H9 (cell line): ENCODE results near the gene ZNF385B. TPM values are rescaled to one million over a fixed set of nuclear protein-coding genes. Genes with fewer than 3 reads are reported as not detected.

Source experiments
- DNase-seq: peaks from one replicate; pipeline ENCODE4 v3.0.0-alpha.2; 2017
- H2AFZ ChIP-seq: one replicate; pipeline ENCODE4 v1.6.1; 2013; ENCODE audit warnings: mild to moderate bottlenecking, low read length, control low read depth, moderate library complexity
- H2AK5ac ChIP-seq: 2 replicates; pipeline ENCODE4 v1.6.1; 2013; ENCODE audit warnings: low read length, control low read depth, mixed read lengths; ENCODE audit not compliant: insufficient read length
- H2BK120ac ChIP-seq: one replicate; pipeline ENCODE4 v1.6.1; 2013; ENCODE audit warnings: low read depth, mild to moderate bottlenecking, low read length, control low read depth, inconsistent platforms; ENCODE audit not compliant: poor library complexity, severe bottlenecking
- H2BK12ac ChIP-seq: 2 replicates; pipeline ENCODE4 v1.6.1; 2013; ENCODE audit warnings: low read length, control low read depth, mixed read lengths, low read depth; ENCODE audit not compliant: insufficient read length
- H2BK15ac ChIP-seq: 2 replicates; pipeline ENCODE4 v1.6.1; 2013; ENCODE audit warnings: low read depth, low read length, control low read depth
- H2BK20ac ChIP-seq: one replicate; pipeline ENCODE4 v1.6.1; 2013; ENCODE audit warnings: low read depth, mild to moderate bottlenecking, low read length, control low read depth, inconsistent platforms; ENCODE audit not compliant: poor library complexity, severe bottlenecking
- H2BK5ac ChIP-seq: 2 replicates; pipeline ENCODE4 v1.6.1; 2013; ENCODE audit warnings: low read length, control low read depth, mixed read lengths; ENCODE audit not compliant: insufficient read length
- H3K14ac ChIP-seq: 2 replicates; pipeline ENCODE4 v1.6.1; 2013; ENCODE audit warnings: low read length, control low read depth; ENCODE audit not compliant: insufficient read depth
- H3K18ac ChIP-seq: 2 replicates; pipeline ENCODE4 v1.6.1; 2013; ENCODE audit warnings: low read depth, mild to moderate bottlenecking, mixed read lengths, low read length, control low read depth; ENCODE audit not compliant: insufficient read length
- H3K23ac ChIP-seq: 2 replicates; pipeline ENCODE4 v1.6.1; 2013; ENCODE audit warnings: low read length, control low read depth, mixed read lengths, low read depth; ENCODE audit not compliant: insufficient read length
- H3K23me2 ChIP-seq: 2 replicates; pipeline ENCODE4 v1.6.1; 2013; ENCODE audit warnings: low read depth, mild to moderate bottlenecking, mixed read lengths, low read length, control low read depth; ENCODE audit not compliant: insufficient read length, poor library complexity, severe bottlenecking
- H3K27ac ChIP-seq: 2 replicates; pipeline ENCODE4 v1.5.1; 2013; ENCODE audit warnings: low read length, control low read depth, mixed read lengths, low read depth; ENCODE audit not compliant: insufficient read length
- H3K27me3 ChIP-seq: 2 replicates; pipeline ENCODE4 v1.6.1; 2013; ENCODE audit warnings: low read length, control low read depth, inconsistent platforms; ENCODE audit not compliant: insufficient read depth
- H3K4ac ChIP-seq: 2 replicates; pipeline ENCODE4 v1.6.1; 2013; ENCODE audit warnings: low read depth, mild to moderate bottlenecking, control low read depth, inconsistent platforms, low read length, moderate library complexity
- H3K4me1 ChIP-seq: 2 replicates; pipeline ENCODE4 v1.6.1; 2013; ENCODE audit warnings: low read length, control low read depth, inconsistent platforms; ENCODE audit not compliant: insufficient read depth
- H3K4me2 ChIP-seq: 2 replicates; pipeline ENCODE4 v1.6.1; 2013; ENCODE audit warnings: low read length, control low read depth, mixed read lengths; ENCODE audit not compliant: insufficient read length, insufficient read depth
- H3K56ac ChIP-seq: 2 replicates; pipeline ENCODE4 v1.6.1; 2013; ENCODE audit warnings: low read depth, mild to moderate bottlenecking, mixed read lengths, low read length, control low read depth; ENCODE audit not compliant: insufficient read length
- H3K79me1 ChIP-seq: 2 replicates; pipeline ENCODE4 v1.6.1; 2013; ENCODE audit warnings: low read depth, mild to moderate bottlenecking, moderate library complexity, low read length, control low read depth, inconsistent platforms; ENCODE audit not compliant: insufficient read depth, poor library complexity, severe bottlenecking
- H3K79me2 ChIP-seq: 2 replicates; pipeline ENCODE4 v1.6.1; 2013; ENCODE audit warnings: low read length, control low read depth, inconsistent platforms; ENCODE audit not compliant: insufficient read depth
- H3K9ac ChIP-seq: 2 replicates; pipeline ENCODE4 v1.6.1; 2013; ENCODE audit warnings: low read length, control low read depth, mixed read lengths; ENCODE audit not compliant: insufficient read length; ENCODE audit errors: extremely low read depth
- H3K9me3 ChIP-seq: one replicate; pipeline ENCODE4 v1.6.1; 2013; ENCODE audit warnings: low read depth, low read length, inconsistent platforms; ENCODE audit not compliant: control insufficient read depth
- H3T11ph ChIP-seq: one replicate; pipeline ENCODE4 v1.6.1; 2013; ENCODE audit warnings: mild to moderate bottlenecking, low read length, control low read depth, inconsistent platforms
- H4K20me1 ChIP-seq: one replicate; pipeline ENCODE4 v1.6.1; 2013; ENCODE audit not compliant: control insufficient read depth, insufficient read length, insufficient read depth
- H4K5ac ChIP-seq: 2 replicates; pipeline ENCODE4 v1.6.1; 2013; ENCODE audit warnings: low read depth, mild to moderate bottlenecking, mixed read lengths, low read length, control low read depth; ENCODE audit not compliant: insufficient read length
- H4K8ac ChIP-seq: replicated peaks from 2 replicates; pipeline ENCODE4 v1.6.1; 2013; ENCODE audit warnings: low read length, control low read depth, mixed read lengths, low read depth; ENCODE audit not compliant: insufficient read length
- H4K91ac ChIP-seq: 2 replicates; pipeline ENCODE4 v1.6.1; 2013; ENCODE audit warnings: low read depth, mild to moderate bottlenecking, moderate library complexity, mixed read lengths, low read length, control low read depth; ENCODE audit not compliant: insufficient read length
- H3K27ac Mint-ChIP-seq, 3 experiments: 2 replicates in 2 of 3; 3 replicates in 1 of 3; pipeline ENCODE4 v1.8.0; 2020 to 2021; ENCODE audit warnings: mixed read lengths in 3 of 3, mild to moderate bottlenecking in 1 of 3, moderate library complexity in 1 of 3
- H3K27me3 Mint-ChIP-seq: 2 replicates; pipeline ENCODE4 v1.8.0; 2021; ENCODE audit warnings: low read depth, mild to moderate bottlenecking, moderate library complexity, mixed read lengths
- H3K36me3 Mint-ChIP-seq, 3 experiments: 2 replicates in 2 of 3; 3 replicates in 1 of 3; pipeline ENCODE4 v1.8.0; 2020 to 2021; ENCODE audit warnings: low read depth in 3 of 3, mixed read lengths in 3 of 3; ENCODE audit not compliant: insufficient read depth in 1 of 3
- H3K4me1 Mint-ChIP-seq, 2 experiments: 2 replicates each; pipeline ENCODE4 v1.8.0; 2020; ENCODE audit warnings: mixed read lengths in 2 of 2
- H3K4me3 Mint-ChIP-seq, 2 experiments: 2 replicates in 1 of 2; 3 replicates in 1 of 2; pipeline ENCODE4 v1.8.0; 2020 to 2021; ENCODE audit warnings: mild to moderate bottlenecking in 2 of 2, mixed read lengths in 2 of 2, moderate library complexity in 1 of 2
- H3K9me3 Mint-ChIP-seq, 2 experiments: 2 replicates in 1 of 2; 3 replicates in 1 of 2; pipeline ENCODE4 v1.8.0; 2020; ENCODE audit warnings: mild to moderate bottlenecking in 2 of 2, mixed read lengths in 2 of 2, moderate library complexity in 1 of 2
- WGBS: extraction: QIAGEN DNeasy Blood & Tissue Kit; methylation state at CpG from one replicate; pipeline ENCODE4 v1.1.7; 2013; ENCODE audit warnings: missing lambda C conversion rate, low lambda C conversion rate, mixed read lengths; ENCODE audit not compliant: insufficient read length; ENCODE audit errors: extremely low coverage; 5-methylcytosine and 5-hydroxymethylcytosine counted together
- total RNA-seq: library from RNA; stranded (reverse); gene quantifications from 2 replicates; pipeline ENCODE4 v1.2.1, GENCODE V29; 2021
- TF ChIP-seq, protein P1 (sequence below): fragments of 200-600 bp; sonication (generic); conservative IDR thresholded peaks from 3 replicates; pipeline ENCODE4 v1.8.0; 2021; ENCODE audit warnings: antibody characterized with exemption, mild to moderate bottlenecking

Gene ZNF385B
- total RNA-seq, 1 experiment from 2014 or later: 2.1 TPM

DNA sequence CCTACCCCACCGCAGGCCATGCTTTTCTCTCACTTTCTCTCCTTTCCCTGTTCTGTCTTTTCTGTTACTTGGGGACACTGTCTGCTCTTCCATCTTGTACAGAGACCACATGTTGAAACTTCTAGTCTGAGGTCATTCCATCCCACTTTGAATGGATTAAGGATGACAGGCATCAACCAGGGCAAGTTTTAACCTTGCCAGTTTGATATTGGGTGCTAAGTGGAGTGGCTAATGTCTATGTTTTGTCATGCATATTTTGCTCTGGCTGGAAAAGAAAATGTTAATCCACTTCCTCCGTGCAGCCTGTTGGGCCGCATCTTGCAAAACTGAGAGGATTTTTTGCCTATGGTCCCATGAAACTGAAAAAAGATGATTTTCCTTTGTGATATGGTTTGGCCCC is 391.3 kb downstream of the ZNF385B start:
- Histone ChIP-seq H3K27ac (no peak overlapping the region), H3K9ac (no peak overlapping the region), H3K23ac (no peak overlapping the region), H3K56ac (no peak overlapping the region), H3K27me3 (no peaks in the 10 kb centered on the region), H2BK5ac (no peak overlapping the region), H3K79me1 (no peaks in the 10 kb centered on the region), H4K91ac (no peak overlapping the region), H4K20me1 (no peaks in the 10 kb centered on the region), H2BK12ac (no peak overlapping the region), H3K4ac (no peak overlapping the region), H3K9me3 (no peaks in the 10 kb centered on the region), H4K5ac (no peak overlapping the region), H4K8ac (no peak overlapping the region), H3K4me1 (peaks cover 12% of the 10 kb centered on the region; the same call in 1 of the 2 replicates), H3K14ac (no peak overlapping the region), H2BK15ac (no peak overlapping the region), H2AFZ (no peak overlapping the region), H3K23me2 (no peaks in the 10 kb centered on the region), H2BK120ac (no peak overlapping the region), H3T11ph (no peak overlapping the region), H2BK20ac (no peak overlapping the region), H3K79me2 (no peaks in the 10 kb centered on the region), H3K4me2 (no peak overlapping the region), H3K18ac (no peak overlapping the region), H2AK5ac (no peak overlapping the region)
- peak overlapping the region in 2 of 3 experiments; percentile 19 to 32; a peak in 3 of 7 replicates for H3K27ac Mint-ChIP-seq
- H3K27me3 Mint-ChIP-seq: no peaks in the 10 kb centered on the region
- no peak overlapping the region; a peak in 1 of 5 replicates for H3K4me3 Mint-ChIP-seq
- H3K9me3 Mint-ChIP-seq: peaks cover 0 to under 1% of the 10 kb centered on the region in 2 experiments; a peak in 2 of 5 replicates
- peaks cover 10 to 11% of the 10 kb centered on the region in 2 experiments for H3K4me1 Mint-ChIP-seq
- peaks cover 0 to 2% (median 0%) of the 10 kb centered on the region in 3 experiments; a peak in 2 of 7 replicates for H3K36me3 Mint-ChIP-seq
- WGBS: no CpG with 5 or more reads among the region's 3 CpGs
- TF ChIP-seq, protein P1, sequence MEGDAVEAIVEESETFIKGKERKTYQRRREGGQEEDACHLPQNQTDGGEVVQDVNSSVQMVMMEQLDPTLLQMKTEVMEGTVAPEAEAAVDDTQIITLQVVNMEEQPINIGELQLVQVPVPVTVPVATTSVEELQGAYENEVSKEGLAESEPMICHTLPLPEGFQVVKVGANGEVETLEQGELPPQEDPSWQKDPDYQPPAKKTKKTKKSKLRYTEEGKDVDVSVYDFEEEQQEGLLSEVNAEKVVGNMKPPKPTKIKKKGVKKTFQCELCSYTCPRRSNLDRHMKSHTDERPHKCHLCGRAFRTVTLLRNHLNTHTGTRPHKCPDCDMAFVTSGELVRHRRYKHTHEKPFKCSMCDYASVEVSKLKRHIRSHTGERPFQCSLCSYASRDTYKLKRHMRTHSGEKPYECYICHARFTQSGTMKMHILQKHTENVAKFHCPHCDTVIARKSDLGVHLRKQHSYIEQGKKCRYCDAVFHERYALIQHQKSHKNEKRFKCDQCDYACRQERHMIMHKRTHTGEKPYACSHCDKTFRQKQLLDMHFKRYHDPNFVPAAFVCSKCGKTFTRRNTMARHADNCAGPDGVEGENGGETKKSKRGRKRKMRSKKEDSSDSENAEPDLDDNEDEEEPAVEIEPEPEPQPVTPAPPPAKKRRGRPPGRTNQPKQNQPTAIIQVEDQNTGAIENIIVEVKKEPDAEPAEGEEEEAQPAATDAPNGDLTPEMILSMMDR: no peak
- DNase-seq: no peak
